ENCODE measurements around the gene CLASP1.

- TF ChIP-seq CTCF (IDR thresholded peaks at IDR 0.05) (no peak), POLR2A (IDR thresholded peaks at IDR 0.05) (no peak)
Observed at GRCh38 chr2:121377646-121378045, 271.6 kb downstream of the CLASP1 start.
